Adrenal gland (tissue), 5 donors: Measurements from ENCODE around the gene CAVIN1.
"Not testable (repeated sequence)": the region's sequence is repeated elsewhere in the genome, so short reads cannot be mapped to it uniquely, and the experiment has no call there.

Experiments
- POLR2A ChIP-seq, 2 donors: fragments of 450-650 bp; IDR thresholded peaks; one replicate each; pipeline ENCODE4 v1.6.1; 2017; ENCODE audit warnings: antibody characterized with exemption in 2 of 2, mild to moderate bottlenecking in 2 of 2, moderate library complexity in 1 of 2
- TF ChIP-seq, protein P1 (sequence below), 6 experiments: fragments of 450-650 bp in 4 of 6; fragments of 200-600 bp in 2 of 6; sonication (generic) in 1 of 6; IDR thresholded peaks; 1 replicate in 5 of 6; 2 replicates in 1 of 6; pipeline versions ENCODE4 v1.5.1 to v1.8.0; 2016 to 2021; ENCODE audit warnings: antibody characterized with exemption in 6 of 6, mild to moderate bottlenecking in 2 of 6, moderate library complexity in 1 of 6
- donor health status: DM: no; HTN: no; CAD: no.

DNA sequence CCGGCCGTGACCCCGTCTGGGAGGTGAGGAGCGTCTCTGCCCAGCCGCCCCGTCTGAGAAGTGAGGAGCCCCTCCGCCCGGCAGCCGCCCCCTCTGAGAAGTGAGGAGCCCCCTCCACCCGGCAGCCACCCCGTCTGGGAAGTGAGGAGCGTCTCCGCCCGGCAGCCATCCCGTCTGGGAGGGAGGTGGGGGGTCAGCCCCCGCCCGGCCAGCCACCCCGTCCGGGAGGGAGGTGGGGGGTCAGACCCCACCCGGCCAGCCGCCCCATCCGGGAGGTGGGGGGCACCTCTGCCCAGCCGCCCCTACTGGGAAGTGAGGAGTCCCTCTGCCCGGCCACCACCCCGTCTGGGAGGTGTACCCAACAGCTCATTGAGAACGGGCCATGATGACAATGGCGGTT lies 26.1 kb upstream of the CAVIN1 start:
- TF ChIP-seq, protein P1, sequence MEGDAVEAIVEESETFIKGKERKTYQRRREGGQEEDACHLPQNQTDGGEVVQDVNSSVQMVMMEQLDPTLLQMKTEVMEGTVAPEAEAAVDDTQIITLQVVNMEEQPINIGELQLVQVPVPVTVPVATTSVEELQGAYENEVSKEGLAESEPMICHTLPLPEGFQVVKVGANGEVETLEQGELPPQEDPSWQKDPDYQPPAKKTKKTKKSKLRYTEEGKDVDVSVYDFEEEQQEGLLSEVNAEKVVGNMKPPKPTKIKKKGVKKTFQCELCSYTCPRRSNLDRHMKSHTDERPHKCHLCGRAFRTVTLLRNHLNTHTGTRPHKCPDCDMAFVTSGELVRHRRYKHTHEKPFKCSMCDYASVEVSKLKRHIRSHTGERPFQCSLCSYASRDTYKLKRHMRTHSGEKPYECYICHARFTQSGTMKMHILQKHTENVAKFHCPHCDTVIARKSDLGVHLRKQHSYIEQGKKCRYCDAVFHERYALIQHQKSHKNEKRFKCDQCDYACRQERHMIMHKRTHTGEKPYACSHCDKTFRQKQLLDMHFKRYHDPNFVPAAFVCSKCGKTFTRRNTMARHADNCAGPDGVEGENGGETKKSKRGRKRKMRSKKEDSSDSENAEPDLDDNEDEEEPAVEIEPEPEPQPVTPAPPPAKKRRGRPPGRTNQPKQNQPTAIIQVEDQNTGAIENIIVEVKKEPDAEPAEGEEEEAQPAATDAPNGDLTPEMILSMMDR (IDR thresholded peaks at IDR 0.05) = not testable (repeated sequence)
- TF ChIP-seq POLR2A (IDR thresholded peaks at IDR 0.05) = not testable (repeated sequence)
